K562 treated with DMSO at 1 percent for 4 hours (cell line): ENCODE data around the gene APC. TPM values are rescaled to one million over a fixed set of nuclear protein-coding genes. Genes with fewer than 3 reads are reported as not detected.

Experiments
- total RNA-seq: library from RNA; unstranded; fragments of 300-600 nt; gene quantifications from 2 replicates; pipeline ENCODE4 v1.2.3, GENCODE V29; 2022; ENCODE audit not compliant: insufficient read depth

APC gene
- 13.3 and 18.3 TPM in 2 replicates for total RNA-seq

DNA sequence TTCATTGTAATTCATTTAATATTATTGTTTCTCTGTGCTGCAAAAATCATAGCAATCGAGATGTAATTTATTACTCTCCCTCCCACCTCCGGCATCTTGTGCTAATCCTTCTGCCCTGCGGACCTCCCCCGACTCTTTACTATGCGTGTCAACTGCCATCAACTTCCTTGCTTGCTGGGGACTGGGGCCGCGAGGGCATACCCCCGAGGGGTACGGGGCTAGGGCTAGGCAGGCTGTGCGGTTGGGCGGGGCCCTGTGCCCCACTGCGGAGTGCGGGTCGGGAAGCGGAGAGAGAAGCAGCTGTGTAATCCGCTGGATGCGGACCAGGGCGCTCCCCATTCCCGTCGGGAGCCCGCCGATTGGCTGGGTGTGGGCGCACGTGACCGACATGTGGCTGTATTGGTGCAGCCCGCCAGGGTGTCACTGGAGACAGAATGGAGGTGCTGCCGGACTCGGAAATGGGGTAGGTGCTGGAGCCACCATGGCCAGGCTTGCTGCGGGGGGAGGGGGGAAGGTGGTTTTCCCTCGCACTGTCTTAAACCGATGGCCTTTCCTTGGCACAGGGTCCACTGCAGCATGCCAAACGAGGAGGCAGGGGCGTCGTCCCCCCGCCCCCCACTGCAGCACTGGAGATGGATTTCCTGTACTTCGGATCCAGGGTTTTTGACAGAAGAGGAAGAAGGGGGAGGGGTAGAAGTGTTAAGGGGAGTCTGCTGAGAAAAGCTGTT lies at the start of gene APC:
TSS of gene APC (plus strand) at position 423 of the 728 bp plus-strand sequence. CDS start 17,006 bp downstream, outside the sequence.

DNA sequence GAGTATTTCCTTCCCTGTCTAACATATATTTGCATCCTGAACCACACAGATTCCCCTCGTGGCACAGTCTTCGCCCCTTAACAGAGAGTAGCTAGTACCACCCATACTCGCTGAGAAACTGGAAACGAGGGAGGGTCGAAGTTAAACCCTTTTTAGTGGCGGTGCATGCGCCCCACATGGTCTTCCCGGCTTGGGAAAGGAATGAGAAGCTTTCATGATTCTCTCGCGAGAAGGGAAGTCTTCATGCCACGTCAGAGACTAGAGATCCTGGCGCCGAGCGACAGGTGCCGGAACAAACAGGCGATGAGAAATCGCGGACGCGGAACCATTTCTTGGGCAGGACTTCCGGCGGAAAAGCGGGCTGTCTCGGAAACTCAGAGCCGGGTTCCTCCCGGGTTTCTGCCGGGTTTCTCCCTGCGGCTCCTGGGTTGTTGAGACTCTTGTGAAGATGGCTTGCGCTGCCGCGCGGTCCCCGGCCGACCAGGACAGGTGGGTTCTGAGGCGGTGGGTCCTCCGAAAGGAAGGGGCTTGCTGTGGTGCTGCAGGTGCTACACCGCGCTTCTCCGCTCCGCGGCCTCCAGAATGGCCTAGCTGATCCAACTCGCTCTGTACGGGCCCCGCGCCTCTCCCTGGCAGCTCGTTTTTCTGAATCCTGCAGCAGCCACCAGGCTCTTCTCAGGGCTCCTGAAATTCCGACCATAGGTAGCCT lies 123.4 kb downstream of the APC start, which contains the start of gene SRP19:
TSS of gene SRP19 (plus strand) at position 359 of the 709 bp plus-strand sequence. CDS start at position 449, 90 bp downstream.

Other genes starting within 250 kb of the APC start
- gene SRP19, start 123.4 kb downstream of the APC start, total RNA-seq, result 103 TPM in 2 replicates
- gene REEP5, start 184.3 kb downstream of the APC start, total RNA-seq, result 19.2 and 33.9 TPM in 2 replicates
- gene DCP2, start 238.9 kb downstream of the APC start, total RNA-seq, result 14.2 and 19.2 TPM in 2 replicates